Measurements from ENCODE around the gene TMEM115.

TMEM115 gene

DNA sequence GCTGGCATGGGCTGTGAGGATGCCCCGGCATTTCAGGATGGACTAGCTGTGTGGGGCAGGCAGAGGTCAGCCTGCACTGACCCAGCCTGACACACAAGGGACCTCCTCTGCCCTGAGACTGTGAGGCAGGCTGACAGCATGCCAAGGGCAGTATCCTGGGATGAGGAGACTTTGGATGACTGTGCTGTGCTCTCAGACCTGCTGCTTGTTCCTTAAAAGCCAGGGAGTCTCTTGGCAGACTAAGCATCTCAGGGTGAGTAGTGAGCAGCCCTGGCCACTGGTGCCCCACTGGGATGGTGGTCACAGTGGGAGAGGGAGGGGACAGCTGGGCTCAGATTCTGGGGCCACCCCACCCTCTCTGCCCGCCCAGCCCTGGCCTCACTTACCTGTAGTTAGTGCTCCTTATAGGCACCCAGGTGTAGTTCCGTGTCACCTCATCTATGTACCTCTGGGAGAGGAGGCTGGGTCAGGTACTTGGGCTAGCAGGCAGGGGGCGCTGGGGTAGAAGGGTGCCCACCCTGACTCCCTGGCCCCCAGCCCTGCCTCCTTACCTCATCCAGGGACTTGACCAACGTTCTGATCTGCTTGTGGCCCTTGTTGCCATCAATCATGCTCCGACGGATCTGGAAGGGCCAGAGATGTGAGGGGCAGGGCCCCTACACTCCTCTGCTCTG, 16.1 kb upstream of the TMEM115 start:
- DNase-seq, result no peak

DNA sequence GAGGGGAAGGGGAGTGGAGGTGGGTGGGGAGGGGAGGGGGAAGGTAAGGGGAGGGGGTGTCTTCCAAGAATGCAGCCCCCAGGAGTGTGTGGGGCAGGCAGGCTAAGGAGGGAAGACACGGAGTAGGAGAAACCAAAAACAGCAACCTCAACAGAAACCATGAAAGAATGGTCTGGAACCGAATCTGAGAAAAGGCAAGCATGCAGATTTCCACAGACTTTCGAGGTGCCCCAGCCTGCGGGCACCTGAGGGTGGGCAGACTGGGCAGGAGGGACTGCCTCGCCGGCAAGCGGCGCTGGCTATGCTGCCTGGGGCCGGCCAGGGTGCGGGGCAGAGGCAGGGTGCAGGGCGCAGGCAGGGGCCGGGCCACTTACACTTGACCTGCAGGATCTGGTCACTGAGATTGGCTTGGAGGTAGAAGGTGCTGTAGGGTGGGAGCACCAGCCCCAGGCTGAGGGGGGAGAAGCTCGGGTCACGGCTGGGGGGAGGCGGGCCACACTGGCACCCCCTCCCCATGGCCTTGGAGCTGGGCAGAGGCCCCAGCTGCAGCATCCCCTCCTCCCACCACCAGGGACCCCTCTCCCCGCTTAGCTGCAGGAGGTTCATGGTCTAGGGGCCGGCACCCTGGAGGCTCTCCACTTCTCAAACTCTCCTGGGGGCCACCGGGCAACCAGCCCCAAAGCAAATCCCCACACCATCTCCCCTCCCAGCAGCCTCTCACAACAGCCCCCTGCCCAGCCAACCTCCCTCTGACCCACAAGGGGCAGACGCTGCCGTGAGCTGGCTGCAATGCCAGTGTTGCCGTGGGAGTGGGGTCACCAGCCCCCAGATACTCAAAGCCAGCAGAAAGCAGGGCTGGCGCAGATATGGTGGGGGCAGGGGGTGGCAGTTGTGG, 15.3 kb upstream of the TMEM115 start:
- no peak for DNase-seq

DNA sequence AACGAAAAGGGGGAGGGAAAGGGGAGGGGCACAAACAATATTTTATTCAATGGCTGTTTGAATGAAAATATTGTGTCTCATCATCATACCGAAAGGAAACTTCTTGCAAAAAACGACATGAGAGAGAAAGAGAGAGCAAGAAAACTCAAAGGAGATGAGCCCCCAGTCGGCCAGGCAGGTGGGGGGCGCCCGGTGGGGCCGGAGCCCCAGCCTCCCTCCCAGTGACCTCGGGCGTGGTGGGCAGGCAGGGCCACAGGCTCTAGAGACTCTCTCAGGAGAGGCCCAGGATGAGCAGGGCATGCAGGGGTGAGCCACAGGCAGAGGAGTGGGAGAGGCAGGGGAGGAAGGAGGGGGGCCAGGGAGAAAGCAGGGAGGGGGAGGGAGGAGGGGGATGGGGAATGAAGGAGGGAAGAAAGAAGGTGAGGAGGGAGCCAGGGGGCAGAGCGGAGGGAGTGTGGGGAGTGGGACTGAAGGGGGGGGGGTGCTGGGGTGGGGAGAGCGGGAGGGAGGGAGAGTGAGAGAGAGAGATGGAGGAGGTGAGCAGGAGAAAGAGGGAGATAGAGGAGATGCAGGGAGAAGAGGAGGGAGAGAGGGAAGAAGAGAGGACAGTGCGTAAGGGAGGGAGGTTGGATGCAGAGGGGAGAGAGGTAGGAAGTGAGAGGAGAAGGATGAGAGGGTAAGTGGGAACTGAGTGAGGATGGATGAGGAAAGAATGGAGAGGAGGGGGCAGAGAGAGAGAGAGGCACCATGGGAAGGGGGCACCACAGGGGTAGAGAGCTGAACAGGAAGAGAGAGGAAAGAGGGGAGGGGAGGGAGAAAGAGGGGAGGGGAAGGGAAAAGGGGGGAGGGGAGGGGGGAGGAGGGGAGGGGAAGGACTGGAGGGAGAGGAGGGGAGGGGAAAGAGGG, 14.1 kb upstream of the TMEM115 start:
- DNase-seq, result no peak

DNA sequence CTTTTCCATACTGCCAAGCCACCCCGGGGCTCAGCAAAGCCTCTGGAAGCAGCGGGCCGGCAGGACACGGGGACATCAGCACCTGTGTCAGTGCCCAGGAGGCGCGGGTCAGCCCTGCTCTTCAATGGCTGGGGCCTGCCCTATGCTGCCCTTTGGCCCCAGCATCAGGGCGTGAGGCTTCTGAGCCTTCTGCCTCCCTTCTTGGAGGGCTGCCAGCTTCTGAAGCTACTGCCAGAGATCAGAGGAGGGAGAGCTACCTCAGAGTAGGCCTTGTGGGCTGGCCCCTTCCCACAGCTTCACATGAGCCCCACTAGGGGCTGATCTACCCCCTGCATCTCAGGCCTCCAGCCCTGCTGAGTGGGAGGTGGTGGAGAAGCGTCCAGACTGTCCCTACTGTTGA, 13.0 kb upstream of the TMEM115 start:
- DNase-seq, result no peak

DNA sequence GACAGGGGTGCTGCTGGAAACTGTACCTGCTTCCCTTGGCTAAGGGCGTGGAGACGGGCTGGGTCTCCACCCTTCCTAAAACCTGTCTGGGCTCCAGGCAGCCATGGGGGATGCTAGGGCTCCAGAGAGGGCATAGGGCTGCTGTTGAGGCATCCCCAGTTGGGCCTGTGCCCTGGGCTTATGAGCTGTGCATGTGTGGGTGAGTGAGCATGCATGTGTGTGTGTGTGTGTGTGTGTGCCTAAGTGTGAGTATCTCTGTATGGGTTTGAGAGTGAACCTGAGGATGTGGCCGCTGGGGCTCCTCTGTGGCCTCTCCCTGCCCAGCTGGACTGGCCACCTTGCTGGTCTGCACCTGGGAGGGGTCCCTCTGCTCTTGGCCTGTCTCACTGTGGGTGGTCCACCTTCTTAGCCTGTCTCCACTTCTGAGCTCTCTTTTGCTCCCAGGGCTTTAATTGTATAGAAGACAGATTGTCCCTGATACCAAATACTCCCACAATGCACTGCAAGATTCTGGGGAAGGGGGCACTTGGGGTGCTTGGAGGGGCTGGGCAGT, 11.9 kb upstream of the TMEM115 start:
- DNase-seq, result no peak

GRCh38 chr3:50370594-50370993, 11.3 kb upstream of the TMEM115 start:
- DNase-seq, result no peak

GRCh38 chr3:50369012-50369670, 9.8 kb upstream of the TMEM115 start:
- DNase-seq, result no peak

DNA sequence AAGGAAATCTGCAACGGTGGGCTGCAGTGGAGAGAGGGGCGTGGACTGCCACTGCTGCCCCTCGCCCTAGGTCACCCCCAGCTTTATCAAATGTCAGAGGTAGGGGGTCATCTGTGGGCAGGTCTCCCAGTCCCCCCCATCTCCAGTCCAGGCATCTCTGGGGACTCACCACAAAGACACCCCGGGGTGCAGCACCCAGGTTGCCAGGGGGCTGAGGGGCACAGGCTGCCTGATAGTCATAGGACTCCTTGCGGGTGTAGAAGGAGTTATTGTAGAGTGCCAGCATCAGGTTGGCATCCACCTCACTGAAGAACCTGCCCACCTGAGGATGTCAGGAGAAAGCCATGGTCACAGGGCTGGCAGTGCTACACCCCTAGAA, 6.5 kb upstream of the TMEM115 start:
- no peak for DNase-seq

DNA sequence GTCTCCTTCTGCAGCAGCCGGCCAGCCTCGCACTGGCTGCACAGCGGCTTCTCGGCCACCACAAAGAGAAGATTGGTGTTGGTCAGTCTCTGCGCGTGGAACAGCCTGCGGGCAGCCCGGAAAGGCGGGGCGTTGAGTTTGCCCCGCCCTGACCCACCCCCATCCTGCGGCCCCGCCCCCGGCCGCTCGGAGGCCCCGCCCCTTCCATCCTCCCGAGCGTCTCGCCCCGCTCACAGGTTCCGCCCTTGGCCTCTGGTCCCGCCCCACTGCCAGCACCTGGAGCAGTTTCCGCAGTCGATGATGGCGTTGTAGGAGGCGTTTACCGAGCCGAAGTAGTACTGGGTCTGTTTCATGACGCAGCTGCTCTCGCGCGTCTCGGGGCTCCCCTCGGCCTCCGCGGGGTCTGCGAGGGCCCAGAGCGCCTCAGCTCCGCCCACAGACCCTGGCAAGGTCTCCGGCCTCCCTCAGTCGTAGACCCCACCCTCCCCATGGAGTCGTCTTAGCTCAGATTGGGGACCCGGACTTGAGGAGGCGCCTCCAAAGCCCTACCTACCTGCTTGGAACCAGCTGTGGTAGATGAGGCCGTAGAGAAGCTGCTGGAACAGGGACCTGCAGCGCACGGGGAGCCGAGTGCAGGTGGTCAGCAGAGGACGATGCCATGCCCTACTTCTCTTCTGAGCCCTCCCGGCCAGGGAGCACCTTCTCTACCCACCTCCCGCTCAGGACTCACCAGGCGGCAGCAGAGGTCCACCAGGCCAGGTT, 5.9 kb upstream of the TMEM115 start:
- DNase-seq, result no peak

DNA sequence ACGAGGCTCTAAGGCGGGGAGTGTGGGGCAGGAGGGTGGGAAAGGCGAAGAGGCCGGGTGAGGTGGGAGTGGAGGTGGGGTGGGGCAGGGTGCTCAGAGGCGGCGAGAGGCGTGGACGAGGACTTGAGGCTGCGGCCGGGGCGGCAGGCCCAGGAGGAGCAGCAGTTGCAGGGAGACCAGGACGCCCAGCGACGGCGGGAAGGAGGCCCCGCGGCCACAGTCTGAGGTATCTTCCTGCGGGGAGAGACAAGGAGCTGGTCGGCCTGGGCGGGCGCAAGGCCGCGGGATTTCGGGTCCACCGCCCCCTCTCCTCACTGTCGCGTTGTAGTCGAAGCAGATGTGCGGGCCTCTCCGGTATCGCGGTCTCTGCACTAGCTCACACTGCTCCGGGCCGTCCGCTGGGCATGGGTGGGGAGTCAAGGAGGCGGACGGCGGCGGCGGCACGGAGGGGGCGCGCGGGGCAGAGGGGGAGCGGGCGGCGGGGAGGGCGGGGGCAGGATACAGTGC, 5.3 kb upstream of the TMEM115 start:
- DNase-seq, result no peak

DNA sequence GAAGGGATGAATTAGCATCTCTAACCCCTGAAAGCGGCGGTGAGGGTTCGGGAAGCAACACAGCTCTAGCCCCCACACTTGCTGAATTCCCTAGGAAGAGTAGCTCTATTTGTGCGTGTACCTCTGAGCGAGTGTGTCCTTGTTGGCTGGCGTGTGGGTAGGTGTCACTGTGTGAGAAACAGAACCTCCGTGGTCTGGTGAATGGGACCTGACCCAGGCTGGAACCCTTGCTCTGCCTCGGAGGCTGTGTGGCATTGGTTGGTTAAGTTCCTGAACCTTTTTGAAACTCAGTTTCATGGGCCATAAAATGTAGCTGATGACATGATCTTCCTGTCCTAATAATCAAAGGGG, 414 bp upstream of the TMEM115 start:
- DNase-seq, result no peak

DNA sequence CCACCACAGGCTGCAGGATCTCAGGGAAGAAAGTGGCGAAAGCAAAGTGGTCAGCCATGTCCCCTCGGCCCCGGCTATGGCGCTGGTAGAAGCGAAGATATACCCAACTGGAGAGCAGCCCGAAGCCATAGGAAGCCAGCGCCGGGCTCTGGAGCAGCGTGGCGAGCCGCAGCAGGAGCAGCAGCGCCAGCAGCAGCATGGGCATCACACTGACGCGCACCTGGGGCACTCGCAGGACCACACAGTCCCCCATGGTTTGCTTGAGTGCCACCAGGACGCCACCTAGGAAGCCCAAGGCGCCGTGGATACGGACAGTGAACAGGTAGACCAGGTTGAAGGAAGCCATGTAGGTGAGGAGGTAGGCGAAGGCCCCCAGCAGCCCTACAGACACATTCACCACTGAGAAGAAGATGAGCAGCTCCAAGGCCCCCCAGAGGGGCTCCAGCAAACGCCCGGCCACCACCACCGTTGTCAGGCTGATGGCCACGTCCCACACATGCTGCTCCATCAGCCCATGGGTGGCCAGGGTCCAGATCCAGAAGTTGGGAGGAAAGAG, 888 bp downstream of the TMEM115 start:
- DNase-seq, result no peak

DNA sequence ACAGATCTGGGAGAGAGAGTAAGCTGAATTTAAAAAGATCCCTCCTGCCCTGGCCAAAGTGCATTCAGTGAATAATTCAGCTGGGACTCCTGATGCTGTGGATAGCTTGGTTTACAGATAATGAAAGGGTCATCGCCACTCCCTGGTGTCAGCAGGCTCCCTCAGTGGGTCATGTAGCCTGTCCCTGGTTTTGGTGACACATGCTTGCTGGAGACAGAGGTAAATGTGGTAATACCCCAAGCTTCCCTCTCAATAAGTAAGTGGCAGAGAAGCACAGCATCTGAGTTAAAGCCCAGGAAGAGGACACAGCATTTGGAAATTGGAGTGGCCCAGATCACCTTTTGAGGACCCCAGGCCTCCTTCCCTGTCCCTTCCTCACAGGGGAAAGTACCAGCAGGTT, 1.8 kb downstream of the TMEM115 start:
- no peak for DNase-seq

DNA sequence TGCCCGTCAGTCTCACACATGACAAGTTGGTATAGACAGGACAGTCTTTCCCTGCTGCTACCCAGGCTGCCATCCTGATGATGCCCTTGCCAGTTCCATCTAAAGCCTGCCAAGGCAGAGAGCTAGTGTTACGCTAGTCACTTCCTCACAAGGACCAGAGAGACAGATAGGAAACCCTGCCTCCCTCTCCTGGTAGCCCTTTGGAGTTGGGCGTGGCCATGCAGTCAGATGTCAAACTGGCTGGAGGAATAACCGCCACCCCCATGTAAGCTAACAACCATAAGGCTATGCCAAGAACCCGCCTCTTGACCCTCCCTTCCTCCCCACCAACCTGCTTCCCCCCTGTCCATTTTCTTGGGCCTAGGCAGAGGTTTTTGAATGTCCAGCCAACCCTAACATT, 2.8 kb downstream of the TMEM115 start:
- DNase-seq, result no peak

GRCh38 chr3:50355829-50356552, 3.3 kb downstream of the TMEM115 start:
- no peak for DNase-seq

DNA sequence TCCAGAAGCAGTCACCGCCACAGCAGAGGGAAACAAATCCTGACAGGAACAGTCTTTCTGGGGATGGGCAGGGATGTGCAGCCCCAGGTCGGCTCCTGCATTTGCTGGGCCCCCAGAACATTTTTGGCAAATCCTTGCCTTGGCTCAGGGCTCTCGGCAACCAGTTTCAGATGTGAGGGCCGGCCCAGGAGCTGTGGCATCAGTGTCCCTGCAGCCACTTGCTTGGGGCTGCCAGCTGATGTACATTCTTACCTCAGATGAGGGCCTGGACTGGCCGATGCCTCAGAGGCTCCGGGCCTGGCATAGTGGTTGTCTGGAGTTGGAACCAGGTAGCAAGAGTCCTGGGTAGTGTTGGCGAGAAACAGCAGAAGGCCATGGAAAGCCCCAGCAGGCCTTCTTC, 4.5 kb downstream of the TMEM115 start:
- no peak for DNase-seq

DNA sequence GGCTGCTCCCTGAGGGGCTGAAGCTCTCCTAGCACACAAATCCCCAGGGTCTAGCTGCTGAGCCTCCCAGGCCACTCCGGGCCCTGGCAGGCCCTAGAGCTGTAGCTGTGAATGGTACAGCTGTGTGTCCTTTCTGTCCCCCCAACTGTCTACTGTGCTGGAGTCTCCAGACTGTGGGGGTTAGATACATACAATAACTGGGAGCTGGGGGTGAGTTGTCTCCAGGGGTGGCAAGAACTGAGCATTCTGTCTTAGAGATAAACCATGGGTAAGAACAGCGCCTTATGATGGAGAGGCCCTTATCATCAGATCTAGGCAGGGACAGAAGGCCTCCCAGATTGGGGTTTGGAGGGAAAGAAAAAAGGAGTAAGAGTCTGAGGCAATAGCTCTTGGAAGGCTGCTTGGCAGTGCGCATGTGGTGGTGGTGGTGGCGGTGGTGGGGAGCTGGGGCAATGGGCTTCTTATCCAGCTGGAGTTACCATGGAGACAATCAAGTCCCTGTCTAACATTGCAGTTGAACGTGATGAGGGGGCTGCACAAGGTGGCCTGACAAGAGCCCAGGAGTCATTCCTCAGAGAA, 5.0 kb downstream of the TMEM115 start:
- no peak for DNase-seq

GRCh38 chr3:50353245-50354004, 5.9 kb downstream of the TMEM115 start:
- no peak for DNase-seq

DNA sequence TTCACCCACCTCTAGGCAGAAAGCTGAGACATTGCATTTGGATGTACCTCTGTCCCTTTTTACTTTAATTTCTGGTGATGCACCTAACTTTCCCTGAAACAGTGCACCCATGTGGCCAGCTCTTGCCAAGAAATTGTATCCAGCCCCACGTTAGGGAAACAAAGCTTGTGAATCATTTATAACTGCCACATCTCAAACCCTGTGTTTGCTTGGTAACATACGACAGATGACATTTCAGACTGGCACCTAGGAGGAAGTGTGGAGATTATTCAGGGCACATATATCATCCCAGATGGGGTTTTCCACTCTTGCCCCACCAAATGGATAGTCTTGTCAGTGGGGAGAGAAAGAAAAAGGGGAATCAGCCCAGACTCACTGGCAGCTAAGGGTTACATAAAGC, 6.5 kb downstream of the TMEM115 start:
- no peak for DNase-seq

DNA sequence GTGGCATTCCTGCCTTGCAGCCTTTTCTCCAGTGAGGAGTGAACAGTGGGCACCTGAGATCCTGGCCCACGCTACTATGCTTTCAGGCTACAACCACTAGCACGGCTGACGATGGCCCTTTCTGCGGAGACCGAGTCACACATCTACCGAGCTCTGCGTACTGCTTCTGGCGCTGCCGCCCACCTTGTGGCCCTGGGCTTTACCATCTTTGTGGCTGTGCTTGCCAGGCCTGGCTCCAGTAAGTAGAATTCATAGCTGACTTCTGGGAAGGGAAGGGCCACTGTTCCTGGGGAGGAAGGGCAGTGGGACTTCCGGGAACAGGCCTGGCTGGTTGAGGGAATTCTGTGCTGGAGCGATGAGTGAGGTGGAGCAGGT, 8.0 kb downstream of the TMEM115 start:
- DNase-seq, result no peak
